Measurements from ENCODE around the gene ZNF814.

The ZNF814 gene

GRCh38 chr19:57820599-57820998, 68.2 kb downstream of the ZNF814 start:
- H3K9me3 ChIP-seq (ENCODE audit: severe bottlenecking) = no peaks in the 10 kb centered on the region
- H3K4me1 ChIP-seq (ENCODE audit: insufficient read depth, poor library complexity, severe bottlenecking) = no peaks in the 10 kb centered on the region
- no peaks in the 10 kb centered on the region for H3K27me3 ChIP-seq (ENCODE audit: insufficient read depth, poor library complexity, severe bottlenecking)
- H3K4me3 ChIP-seq (ENCODE audit: severe bottlenecking) = peak overlapping the region; percentile 68
- ATAC-seq (ENCODE audit: low read depth) = no peak
- H3K36me3 ChIP-seq (ENCODE audit: low read depth) = peaks cover 21% of the 10 kb centered on the region
- no peak for TF ChIP-seq CTCF (IDR thresholded peaks at IDR 0.05; ENCODE audit: poor library complexity, severe bottlenecking)
- no peak for DNase-seq (ENCODE audit: low spot score)
- H3K27ac ChIP-seq (ENCODE audit: poor library complexity, severe bottlenecking) = peak overlapping the region; percentile 32

GRCh38 chr19:57819475-57820148, 69.2 kb downstream of the ZNF814 start:
- H3K27ac ChIP-seq (ENCODE audit: poor library complexity, severe bottlenecking) = peak overlapping the region; percentile 32
- H3K4me1 ChIP-seq (ENCODE audit: insufficient read depth, poor library complexity, severe bottlenecking) = no peaks in the 10 kb centered on the region
- no peaks in the 10 kb centered on the region for H3K9me3 ChIP-seq (ENCODE audit: severe bottlenecking)
- DNase-seq (ENCODE audit: low spot score) (peak; percentile 79), ATAC-seq (ENCODE audit: low read depth) (peak; percentile 90)
- TF ChIP-seq CTCF (IDR thresholded peaks at IDR 0.05; ENCODE audit: poor library complexity, severe bottlenecking) = peak; percentile 23
- peaks cover 16% of the 10 kb centered on the region for H3K36me3 ChIP-seq (ENCODE audit: low read depth)
- no peaks in the 10 kb centered on the region for H3K27me3 ChIP-seq (ENCODE audit: insufficient read depth, poor library complexity, severe bottlenecking)
- peak overlapping the region; percentile 68 for H3K4me3 ChIP-seq (ENCODE audit: severe bottlenecking)

- ATAC-seq (ENCODE audit: low read depth) (no peak), DNase-seq (ENCODE audit: low spot score) (no peak)
- H3K36me3 ChIP-seq (ENCODE audit: low read depth) = peaks cover 12% of the 10 kb centered on the region
- H3K4me1 ChIP-seq (ENCODE audit: insufficient read depth, poor library complexity, severe bottlenecking) = no peaks in the 10 kb centered on the region
- no peak overlapping the region for H3K4me3 ChIP-seq (ENCODE audit: severe bottlenecking)
- no peaks in the 10 kb centered on the region for H3K27me3 ChIP-seq (ENCODE audit: insufficient read depth, poor library complexity, severe bottlenecking)
- peak overlapping the region; percentile 32 for H3K27ac ChIP-seq (ENCODE audit: poor library complexity, severe bottlenecking)
- TF ChIP-seq CTCF (IDR thresholded peaks at IDR 0.05; ENCODE audit: poor library complexity, severe bottlenecking) = no peak
- H3K9me3 ChIP-seq (ENCODE audit: severe bottlenecking) = no peaks in the 10 kb centered on the region
Measured at GRCh38 chr19:57818378-57818777, 70.5 kb downstream of the ZNF814 start.

- no peak for DNase-seq (ENCODE audit: low spot score)
- no peak for ATAC-seq (ENCODE audit: low read depth)
- Histone ChIP-seq H3K27me3 (ENCODE audit: insufficient read depth, poor library complexity, severe bottlenecking) (no peaks in the 10 kb centered on the region), H3K4me3 (ENCODE audit: severe bottlenecking) (no peak overlapping the region), H3K9me3 (ENCODE audit: severe bottlenecking) (no peaks in the 10 kb centered on the region), H3K36me3 (ENCODE audit: low read depth) (peaks cover 13% of the 10 kb centered on the region), H3K27ac (ENCODE audit: poor library complexity, severe bottlenecking) (no peak overlapping the region), H3K4me1 (ENCODE audit: insufficient read depth, poor library complexity, severe bottlenecking) (no peaks in the 10 kb centered on the region)
- no peak for TF ChIP-seq CTCF (IDR thresholded peaks at IDR 0.05; ENCODE audit: poor library complexity, severe bottlenecking)
Measured at GRCh38 chr19:57817976-57818375, 70.9 kb downstream of the ZNF814 start.

GRCh38 chr19:57816652-57817051, 72.2 kb downstream of the ZNF814 start:
- H3K4me1 ChIP-seq (ENCODE audit: insufficient read depth, poor library complexity, severe bottlenecking) = no peaks in the 10 kb centered on the region
- ATAC-seq (ENCODE audit: low read depth) = no peak
- DNase-seq (ENCODE audit: low spot score) = no peak
- no peak overlapping the region for H3K27ac ChIP-seq (ENCODE audit: poor library complexity, severe bottlenecking)
- TF ChIP-seq CTCF (IDR thresholded peaks at IDR 0.05; ENCODE audit: poor library complexity, severe bottlenecking) = no peak
- H3K9me3 ChIP-seq (ENCODE audit: severe bottlenecking) = no peaks in the 10 kb centered on the region
- H3K36me3 ChIP-seq (ENCODE audit: low read depth) = peaks cover 16% of the 10 kb centered on the region
- H3K27me3 ChIP-seq (ENCODE audit: insufficient read depth, poor library complexity, severe bottlenecking) = no peaks in the 10 kb centered on the region
- no peak overlapping the region for H3K4me3 ChIP-seq (ENCODE audit: severe bottlenecking)

Data from RWPE2 (cell line).